H1 (cell line): Measurements from ENCODE around the gene ADM2. TPM values are rescaled to one million over a fixed set of nuclear protein-coding genes. Genes with fewer than 3 reads are reported as not detected.

Experiments used
- CTCF ChIA-PET: fragments of 300-600 bp; sonication (Branson Sonifier 250); formaldehyde crosslinking; loops from one replicate; lab custom pipeline; 2021; ENCODE audit not compliant: partially characterized antibody; lab: Charles Lee
- POLR2A ChIA-PET: fragments of 300-600 bp; sonication (Branson Sonifier 250); formaldehyde crosslinking; loops from one replicate; lab custom pipeline; 2021; ENCODE audit warnings: inconsistent platforms; ENCODE audit not compliant: partially characterized antibody; lab: Charles Lee
- DNase-seq, 2 experiments: peaks; one replicate each; pipeline versions ENCODE4 v3.0.0 to v3.0.0-alpha.2; 2010 to 2022; ENCODE audit warnings: low spot score in 2 of 2, low read depth in 1 of 2, mixed read lengths in 1 of 2
- FAIRE-seq: peaks from 2 replicates; lab custom pipeline; 2011; peaks lifted over from hg19 to GRCh38; lab: Jason Lieb, UNC
- H2AFZ ChIP-seq: 2 replicates; pipeline ENCODE4 v1.8.1; 2012; ENCODE audit warnings: low read length, inconsistent platforms
- H2AK5ac ChIP-seq: 2 replicates; pipeline ENCODE4 v1.6.1; 2013; ENCODE audit warnings: low read depth, low read length
- H2BK120ac ChIP-seq: replicated peaks from 2 replicates; pipeline ENCODE3; 2013; ENCODE audit warnings: low read depth, low read length, inconsistent platforms
- H2BK12ac ChIP-seq: 2 replicates; pipeline ENCODE4 v1.6.1; 2013; ENCODE audit warnings: low read depth, low read length
- H2BK15ac ChIP-seq: 2 replicates; pipeline ENCODE4 v1.6.1; 2013; ENCODE audit warnings: low read length
- H2BK20ac ChIP-seq: 2 replicates; pipeline ENCODE4 v1.6.1; 2013; ENCODE audit warnings: low read length
- H2BK5ac ChIP-seq: 2 replicates; pipeline ENCODE4 v1.6.1; 2013; ENCODE audit warnings: low read depth, low read length
- H3K14ac ChIP-seq: 2 replicates; pipeline ENCODE4 v1.6.1; 2013; ENCODE audit warnings: inconsistent platforms; ENCODE audit not compliant: insufficient read length
- H3K18ac ChIP-seq: 2 replicates; pipeline ENCODE4 v1.6.1; 2013; ENCODE audit warnings: low read length; ENCODE audit errors: extremely low read depth
- H3K23ac ChIP-seq: 2 replicates; pipeline ENCODE4 v1.6.1; 2013; ENCODE audit warnings: inconsistent platforms; ENCODE audit not compliant: insufficient read length
- H3K23me2 ChIP-seq: 2 replicates; pipeline ENCODE4 v1.6.1; 2013; ENCODE audit warnings: low read depth, low read length
- H3K27ac ChIP-seq: 2 replicates; pipeline ENCODE4 v1.6.1; 2011; ENCODE audit warnings: low read depth, low read length, inconsistent platforms
- H3K27me3 ChIP-seq, 4 experiments: replicated peaks in 1 of 4; 1 replicate in 1 of 4; 2 replicates in 3 of 4; pipeline versions ENCODE4 v1.6.1 to v1.8.1; 2011 to 2013; ENCODE audit warnings: low read length in 3 of 4, mild to moderate bottlenecking in 3 of 4, inconsistent platforms in 2 of 4, mixed read lengths in 2 of 4, moderate library complexity in 1 of 4; ENCODE audit not compliant: control insufficient read depth in 3 of 4, insufficient read depth in 3 of 4; ENCODE audit errors: extremely low read depth in 1 of 4
- H3K36me3 ChIP-seq, 4 experiments: 2 replicates each; pipeline versions ENCODE4 v1.6.1 to v1.8.1; 2011 to 2013; ENCODE audit warnings: mild to moderate bottlenecking in 4 of 4, low read length in 3 of 4, moderate library complexity in 2 of 4, control low read depth in 1 of 4, inconsistent platforms in 1 of 4; ENCODE audit not compliant: insufficient read depth in 4 of 4, control insufficient read depth in 2 of 4
- H3K4ac ChIP-seq: replicated peaks from 2 replicates; pipeline ENCODE3; 2013; ENCODE audit warnings: low read length, low read depth, mixed read lengths, inconsistent platforms; ENCODE audit not compliant: insufficient read length
- H3K4me1 ChIP-seq, 4 experiments: replicated peaks in 1 of 4; 1 replicate in 1 of 4; 2 replicates in 3 of 4; pipeline versions ENCODE4 v1.6.1 to v1.8.1; 2011 to 2013; ENCODE audit warnings: low read length in 3 of 4, inconsistent platforms in 2 of 4, mixed read lengths in 1 of 4; ENCODE audit not compliant: insufficient read depth in 4 of 4, control insufficient read depth in 3 of 4
- H3K4me2 ChIP-seq, 2 experiments: 2 replicates each; pipeline versions ENCODE4 v1.6.1 to v1.8.1; 2011 to 2013; ENCODE audit warnings: low read depth in 2 of 2, low read length in 2 of 2, control low read depth in 1 of 2, inconsistent platforms in 1 of 2, mild to moderate bottlenecking in 1 of 2; ENCODE audit not compliant: insufficient read depth in 1 of 2
- H3K4me3 ChIP-seq, 4 experiments: fragments of 200-600, 300-600 bp in 1 of 4; sonication (generic), shearing (Covaris generic), sonication (Bioruptor Twin) in 1 of 4; 2 replicates each; pipeline versions ENCODE4 v1.5.1 to v1.8.1; 2011 to 2016; ENCODE audit warnings: low read length in 4 of 4, low read depth in 3 of 4, control low read depth in 2 of 4, inconsistent platforms in 2 of 4, mild to moderate bottlenecking in 2 of 4, mixed read lengths in 1 of 4, moderate library complexity in 1 of 4; ENCODE audit not compliant: insufficient read depth in 2 of 4; ENCODE audit errors: extremely low read depth in 1 of 4
- H3K56ac ChIP-seq: replicated peaks from 2 replicates; pipeline ENCODE3; 2013; ENCODE audit warnings: low read depth, mild to moderate bottlenecking, mixed read lengths, low read length, inconsistent platforms; ENCODE audit not compliant: insufficient read length
- H3K79me1 ChIP-seq: 2 replicates; pipeline ENCODE4 v1.6.1; 2013; ENCODE audit warnings: low read depth, low read length, control low read depth
- H3K79me2 ChIP-seq, 2 experiments: 2 replicates each; pipeline versions ENCODE4 v1.6.1 to v1.8.1; 2012 to 2013; ENCODE audit warnings: low read length in 2 of 2, mild to moderate bottlenecking in 2 of 2, inconsistent platforms in 1 of 2; ENCODE audit not compliant: insufficient read depth in 2 of 2, control insufficient read depth in 1 of 2
- H3K9ac ChIP-seq, 4 experiments: replicated peaks in 1 of 4; 1 replicate in 1 of 4; 2 replicates in 3 of 4; pipeline versions ENCODE4 v1.6.1 to v1.8.1; 2011 to 2013; ENCODE audit warnings: low read depth in 3 of 4, low read length in 3 of 4, control low read depth in 2 of 4, mild to moderate bottlenecking in 2 of 4, moderate library complexity in 2 of 4, inconsistent platforms in 1 of 4; ENCODE audit errors: extremely low read depth in 1 of 4
- H3K9me3 ChIP-seq, 2 experiments: 2 replicates each; pipeline versions ENCODE4 v1.6.1 to v1.8.1; 2012 to 2013; ENCODE audit warnings: mild to moderate bottlenecking in 2 of 2, moderate library complexity in 2 of 2, control low read depth in 1 of 2, inconsistent platforms in 1 of 2, low read depth in 1 of 2, low read length in 1 of 2, mixed read lengths in 1 of 2; ENCODE audit not compliant: insufficient read depth in 2 of 2
- H4K20me1 ChIP-seq, 2 experiments: replicated peaks in 1 of 2; 2 replicates each; pipeline versions ENCODE3 to v1.8.1; 2011 to 2013; ENCODE audit warnings: inconsistent platforms in 2 of 2, low read length in 2 of 2, mild to moderate bottlenecking in 1 of 2; ENCODE audit not compliant: insufficient read depth in 2 of 2, control insufficient read depth in 1 of 2
- H4K5ac ChIP-seq: 2 replicates; pipeline ENCODE4 v1.6.1; 2013; ENCODE audit warnings: low read length, low read depth, mixed read lengths, inconsistent platforms; ENCODE audit not compliant: insufficient read length
- H4K8ac ChIP-seq: 2 replicates; pipeline ENCODE4 v1.8.0; 2013; ENCODE audit warnings: mild to moderate bottlenecking, moderate library complexity, low read length, inconsistent platforms; ENCODE audit not compliant: insufficient read depth; ENCODE audit errors: extremely low read depth
- H4K91ac ChIP-seq: replicated peaks from 2 replicates; pipeline ENCODE3; 2013; ENCODE audit warnings: low read length, mixed read lengths, inconsistent platforms; ENCODE audit not compliant: insufficient read length
- BACH1 ChIP-seq: IDR thresholded peaks from 2 replicates; pipeline ENCODE4 v1.6.1; 2012; ENCODE audit warnings: low read length, improper control_type of control experiment
- BRCA1 ChIP-seq: IDR thresholded peaks from 2 replicates; pipeline ENCODE4 v1.6.1; 2012; ENCODE audit warnings: low read depth, low read length, improper control_type of control experiment
- CBX5 ChIP-seq: fragments of 300-800, 300-1000 bp; sonication (generic); IDR thresholded peaks from 2 replicates; pipeline ENCODE4 v1.7.1; 2016; ENCODE audit warnings: antibody characterized with exemption, low read length, low read depth
- EGR1 ChIP-seq: IDR thresholded peaks from 2 replicates; pipeline ENCODE4 v1.6.1; 2011; ENCODE audit warnings: low read depth, low read length, borderline replicate concordance
- HDAC2 ChIP-seq, 2 experiments: fragments of 300-600 bp in 1 of 2; sonication (generic) in 1 of 2; IDR thresholded peaks; 2 replicates each; pipeline ENCODE4 v1.6.1; 2011 to 2012; ENCODE audit warnings: low read depth in 2 of 2, low read length in 2 of 2, mild to moderate bottlenecking in 2 of 2, moderate library complexity in 2 of 2, borderline replicate concordance in 1 of 2, inconsistent platforms in 1 of 2
- HDAC6 ChIP-seq: IDR thresholded peaks from one replicate; pipeline ENCODE4 v1.7.1; 2012; ENCODE audit warnings: low read depth, mild to moderate bottlenecking, inconsistent platforms, low read length, moderate library complexity
- JUN ChIP-seq: IDR thresholded peaks from 2 replicates; pipeline ENCODE4 v1.6.1; 2011; ENCODE audit warnings: low read depth, mild to moderate bottlenecking, improper control_type of control experiment, low read length
- KDM1A ChIP-seq: fragments of 200-600, 300-600 bp; sonication (generic); IDR thresholded peaks from 2 replicates; pipeline ENCODE4 v1.7.1; 2016; ENCODE audit warnings: mild to moderate bottlenecking, low read length, borderline replicate concordance
- KDM4A ChIP-seq: IDR thresholded peaks from one replicate; pipeline ENCODE4 v1.7.1; 2012; ENCODE audit warnings: low read depth, mild to moderate bottlenecking, moderate library complexity, low read length, inconsistent platforms; ENCODE audit not compliant: severe bottlenecking
- POLR2A ChIP-seq, 2 experiments: IDR thresholded peaks; 1 replicate in 1 of 2; 2 replicates in 1 of 2; pipeline ENCODE4 v1.6.1; 2011; ENCODE audit warnings: low read depth in 2 of 2, low read length in 2 of 2, mild to moderate bottlenecking in 2 of 2; ENCODE audit errors: control extremely low read depth in 1 of 2
- RAD21 ChIP-seq, 2 experiments: IDR thresholded peaks in 1 of 2; conservative IDR thresholded peaks in 1 of 2; 2 replicates each; pipeline ENCODE4 v1.6.1; 2011; ENCODE audit warnings: low read depth in 2 of 2, low read length in 2 of 2, improper control_type of control experiment in 1 of 2, inconsistent platforms in 1 of 2, mild to moderate bottlenecking in 1 of 2, moderate library complexity in 1 of 2
- SIX5 ChIP-seq: IDR thresholded peaks from 2 replicates; pipeline ENCODE4 v1.6.1; 2011; ENCODE audit warnings: mild to moderate bottlenecking, low read depth, low read length
- SP1 ChIP-seq: IDR thresholded peaks from 2 replicates; pipeline ENCODE4 v1.6.1; 2011; ENCODE audit warnings: low read depth, low read length
- YY1 ChIP-seq: IDR thresholded peaks from 2 replicates; pipeline ENCODE4 v1.6.1; 2011; ENCODE audit warnings: low read depth, mild to moderate bottlenecking, low read length
- WGBS, 2 experiments: shearing (Covaris generic) in 1 of 2; methylation state at CpG; one replicate each; pipeline versions ENCODE4 v1.1.6 to v1.1.7; 2013 to 2015; ENCODE audit warnings: low lambda C conversion rate in 2 of 2, mixed read lengths in 2 of 2, inconsistent platforms in 1 of 2, low coverage in 1 of 2, missing lambda C conversion rate in 1 of 2; ENCODE audit not compliant: insufficient replicate concordance in 2 of 2, insufficient coverage in 1 of 2, insufficient read length in 1 of 2; ENCODE audit errors: extremely low coverage in 1 of 2, missing lambda C conversion rate in 1 of 2; 5-methylcytosine and 5-hydroxymethylcytosine counted together
- polyA plus RNA-seq, 7 experiments: library from polyadenylated mRNA; depleted of rRNA in 3 of 7; stranded (reverse) in 5 of 7; unstranded in 2 of 7; fragments of >200 nt in 5 of 7; fragments of 200-250 nt in 2 of 7; gene quantifications; 1 replicate in 5 of 7; 2 replicates in 1 of 7; 4 replicates in 1 of 7; pipeline versions ENCODE4 v1.2.1 to v1.2.3, GENCODE V29; 2011 to 2013; ENCODE audit warnings: missing spikeins in 2 of 7, mixed read lengths in 2 of 7
- total RNA-seq: library from RNA; stranded (reverse); fragmentation: NEBNext Ultra II Directional; extraction: Animal tissue kit (Norgen Biotek cat#: 25700); gene quantifications from 2 replicates; pipeline ENCODE4 v1.2.1, GENCODE V29; 2021

ADM2 gene
- total and polyA plus RNA-seq, 2 of the 8 experiments (the other 6 are each of a cell fraction or from before 2014, with no cell fraction given), result 3.3 to 7.5 TPM

DNA sequence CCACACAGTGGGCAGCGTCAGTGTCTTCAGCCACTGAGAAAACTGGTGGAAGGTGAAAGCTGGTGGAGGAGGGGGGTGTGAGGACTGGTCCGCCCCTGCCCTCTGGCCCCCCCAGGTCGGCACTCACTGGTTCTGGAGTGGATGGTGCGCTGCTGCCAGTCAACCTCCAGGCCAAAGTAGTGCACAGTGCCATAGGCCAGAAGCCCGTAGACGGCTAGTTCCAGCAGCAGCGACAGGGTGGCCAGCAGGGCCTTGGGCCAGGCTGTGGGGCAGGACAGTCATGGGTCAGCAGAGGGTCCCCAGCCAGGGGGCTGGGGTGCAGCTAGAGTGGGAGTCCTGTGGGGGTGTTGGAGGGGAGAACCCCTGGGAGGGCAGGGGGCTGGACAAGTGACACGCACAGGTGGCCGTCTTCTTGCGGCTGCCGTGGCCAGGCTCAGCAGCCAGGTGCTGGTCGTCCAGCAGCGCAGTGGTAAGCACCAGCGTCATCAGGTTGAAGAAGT, 24.0 kb downstream of the ADM2 start:
- Histone ChIP-seq H3K36me3 (peaks cover 0 to 15% (median 0%) of the 10 kb centered on the region in 4 experiments; a peak in 2 of 8 replicates), H3K4me2 (no peak overlapping the region), H3K9me3 (no peaks in the 10 kb centered on the region), H3K9ac (no peak overlapping the region), H3K27ac (no peak overlapping the region), H2BK15ac (no peak overlapping the region), H3K14ac (no peak overlapping the region), H4K5ac (no peak overlapping the region), H2BK120ac (no peak overlapping the region), H3K18ac (no peak overlapping the region), H3K27me3 (no peaks in the 10 kb centered on the region), H3K23me2 (peaks cover 11% of the 10 kb centered on the region; the same call in 1 of the 2 replicates), H3K79me2 (peaks cover 0 to 17% of the 10 kb centered on the region in 2 experiments; a peak in 2 of 4 replicates), H2BK12ac (no peak overlapping the region), H3K4me3 (no peak overlapping the region), H3K4me1 (peaks cover 2 to 8% (median 5%) of the 10 kb centered on the region in 4 experiments), H2AK5ac (no peak overlapping the region), H2BK5ac (no peak overlapping the region), H3K79me1 (peaks cover 9% of the 10 kb centered on the region; the same call in 1 of the 2 replicates), H3K56ac (no peak overlapping the region), H4K8ac (no peak overlapping the region), H3K23ac (no peak overlapping the region), H2BK20ac (no peak overlapping the region), H4K20me1 (peaks cover 0 to 18% of the 10 kb centered on the region in 2 experiments), H2AFZ (no peak overlapping the region), H4K91ac (no peak overlapping the region), H3K4ac (no peak overlapping the region)
- FAIRE-seq, result no peak
- DNase-seq, result no peak
- 95% methylated on average over 14 of the region's 14 CpGs; no CpG with 5 or more reads in 1 of the 2 experiments for WGBS, 2 experiments
- POLR2A ChIA-PET, result interaction anchor here (2.7 kb wide), 1 partner anchor 21 kb away, joined by 17 read pairs; the partner anchor contains the start of gene MIOX
- CTCF ChIA-PET, result interaction anchor here (0.5 to 1.0 kb wide), 2 partner anchors 9 to 145 kb away, joined by 3 read pairs; no protein-coding TSS in a partner anchor
- TF ChIP-seq SIX5, result no peak
- no peak for TF ChIP-seq POLR2A (IDR thresholded peaks at IDR 0.05; ENCODE audit: control extremely low read depth in 1 of 2, low read depth in 2 of 2, low read length in 2 of 2)
- no peak for TF ChIP-seq KDM4A
- TF ChIP-seq RAD21 (IDR thresholded peaks at IDR 0.05 in 1 of 2, conservative IDR thresholded peaks at IDR 0.05 in 1 of 2; ENCODE audit: low read depth in 2 of 2, low read length in 2 of 2), result no peak
- TF ChIP-seq SP1, result no peak
- TF ChIP-seq KDM1A, result no peak
- no peak for TF ChIP-seq BRCA1
- TF ChIP-seq HDAC2 (IDR thresholded peaks at IDR 0.05; ENCODE audit: borderline replicate concordance in 1 of 2, low read depth in 2 of 2, low read length in 2 of 2), result no peak
- TF ChIP-seq BACH1, result no peak
- TF ChIP-seq YY1, result no peak
- TF ChIP-seq CBX5, result no peak
- no peak for TF ChIP-seq HDAC6
- no peak for TF ChIP-seq EGR1
- TF ChIP-seq JUN, result no peak
